Measurements from ENCODE around the gene ZSWIM5. TPM values are rescaled to one million over a fixed set of nuclear protein-coding genes. Genes with fewer than 3 reads are reported as not detected.

ZSWIM5 gene
- total and polyA plus RNA-seq, 9 of the 15 experiments (the other 6 are each of a cell fraction or from before 2014, with no cell fraction given), result under 0.01 to 0.07 (median 0.03) TPM; not detected in 3

GRCh38 chr1:45009956-45010854 is 196.2 kb downstream of the ZSWIM5 start (continued):
- TF ChIP-seq AFF4 (CRISPR knock-in tag; IDR thresholded peaks at IDR 0.05) (no peak), MTA2 (IDR thresholded peaks at IDR 0.05; ENCODE audit: low read depth) (no peak), ZNF263 (CRISPR knock-in tag; IDR thresholded peaks at IDR 0.05; ENCODE audit: borderline replicate concordance) (0 out of 2 replicates have a peak, but pooled peaks have one; percentile 18), FOSL1 (tag; conservative IDR thresholded peaks at IDR 0.05) (0 out of 2 replicates have a peak, but pooled peaks have one; percentile 39)
